ENCODE measurements around the gene THOC7.

THOC7 gene

GRCh38 chr3:63878394-63879060, 14.9 kb upstream of the THOC7 start:
- no peak for DNase-seq (ENCODE audit: low spot score)

GRCh38 chr3:63877737-63878393, 14.3 kb upstream of the THOC7 start:
- DNase-seq (ENCODE audit: low spot score), result no peak

- DNase-seq (ENCODE audit: low spot score), result no peak
Measured at GRCh38 chr3:63876260-63876659, 12.7 kb upstream of the THOC7 start.

- no peak for DNase-seq (ENCODE audit: low spot score)
Measured at GRCh38 chr3:63875510-63875909, 11.9 kb upstream of the THOC7 start.

GRCh38 chr3:63874769-63875168, 11.2 kb upstream of the THOC7 start:
- DNase-seq (ENCODE audit: low spot score), result no peak

GRCh38 chr3:63872135-63872924, 8.7 kb upstream of the THOC7 start:
- no peak for DNase-seq (ENCODE audit: low spot score)

GRCh38 chr3:63870615-63871005, 7.0 kb upstream of the THOC7 start:
- DNase-seq (ENCODE audit: low spot score), result no peak

GRCh38 chr3:63869940-63870614, 6.5 kb upstream of the THOC7 start:
- no peak for DNase-seq (ENCODE audit: low spot score)

- DNase-seq (ENCODE audit: low spot score), result no peak
Measured at GRCh38 chr3:63867225-63867624, 3.6 kb upstream of the THOC7 start.

GRCh38 chr3:63864965-63865327, 1.3 kb upstream of the THOC7 start:
- DNase-seq (ENCODE audit: low spot score), result no peak

GRCh38 chr3:63864008-63864964, 681 bp upstream of the THOC7 start:
- DNase-seq (ENCODE audit: low spot score), result peak; percentile 22

GRCh38 chr3:63862804-63863149, 828 bp downstream of the THOC7 start:
- no peak for DNase-seq (ENCODE audit: low spot score)

GRCh38 chr3:63861306-63861705, 2.3 kb downstream of the THOC7 start:
- DNase-seq (ENCODE audit: low spot score), result no peak

GRCh38 chr3:63860776-63861175, 2.8 kb downstream of the THOC7 start:
- no peak for DNase-seq (ENCODE audit: low spot score)

GRCh38 chr3:63857311-63857710, 6.3 kb downstream of the THOC7 start:
- no peak for DNase-seq (ENCODE audit: low spot score)

- peak; percentile 24 for DNase-seq (ENCODE audit: low spot score)
Measured at GRCh38 chr3:63855333-63855940, 8.2 kb downstream of the THOC7 start.

- no peak for DNase-seq (ENCODE audit: low spot score)
Measured at GRCh38 chr3:63853106-63853505, 10.5 kb downstream of the THOC7 start.

GRCh38 chr3:63851287-63851686, 12.3 kb downstream of the THOC7 start:
- DNase-seq (ENCODE audit: low spot score), result no peak

- DNase-seq (ENCODE audit: low spot score), result no peak
Measured at GRCh38 chr3:63849175-63849574, 14.4 kb downstream of the THOC7 start.

- no peak for DNase-seq (ENCODE audit: low spot score)
Measured at GRCh38 chr3:63847718-63848450, 15.7 kb downstream of the THOC7 start.
